GM13976 (cell line): ENCODE measurements around the gene RAX2.

Source experiments
- DNase-seq: peaks from one replicate; pipeline ENCODE4 v3.0.0; 2012; ENCODE audit warnings: low spot score
- in situ Hi-C: fragments of 300-500 bp; cut with MboI; formaldehyde crosslinking; loops from one replicate; pipeline ENCODE4 v1.12.0; 2022; ENCODE audit warnings: low sequenced_read_pairs, mixed read lengths, inconsistent platforms; ENCODE audit not compliant: unreplicated experiment
- TF ChIP-seq, protein P1 (sequence below): IDR thresholded peaks from 2 replicates; pipeline ENCODE4 v1.5.1; 2012; ENCODE audit warnings: borderline replicate concordance, mild to moderate bottlenecking; ENCODE audit not compliant: insufficient read depth; ENCODE audit errors: extremely low read depth, missing control alignments, control extremely low read depth

RAX2 gene

GRCh38 chr19:3807574-3808354 lies 35.7 kb upstream of the RAX2 start:
- in situ Hi-C loops: no loop called here
- DNase-seq: no peak
- TF ChIP-seq, protein P1, sequence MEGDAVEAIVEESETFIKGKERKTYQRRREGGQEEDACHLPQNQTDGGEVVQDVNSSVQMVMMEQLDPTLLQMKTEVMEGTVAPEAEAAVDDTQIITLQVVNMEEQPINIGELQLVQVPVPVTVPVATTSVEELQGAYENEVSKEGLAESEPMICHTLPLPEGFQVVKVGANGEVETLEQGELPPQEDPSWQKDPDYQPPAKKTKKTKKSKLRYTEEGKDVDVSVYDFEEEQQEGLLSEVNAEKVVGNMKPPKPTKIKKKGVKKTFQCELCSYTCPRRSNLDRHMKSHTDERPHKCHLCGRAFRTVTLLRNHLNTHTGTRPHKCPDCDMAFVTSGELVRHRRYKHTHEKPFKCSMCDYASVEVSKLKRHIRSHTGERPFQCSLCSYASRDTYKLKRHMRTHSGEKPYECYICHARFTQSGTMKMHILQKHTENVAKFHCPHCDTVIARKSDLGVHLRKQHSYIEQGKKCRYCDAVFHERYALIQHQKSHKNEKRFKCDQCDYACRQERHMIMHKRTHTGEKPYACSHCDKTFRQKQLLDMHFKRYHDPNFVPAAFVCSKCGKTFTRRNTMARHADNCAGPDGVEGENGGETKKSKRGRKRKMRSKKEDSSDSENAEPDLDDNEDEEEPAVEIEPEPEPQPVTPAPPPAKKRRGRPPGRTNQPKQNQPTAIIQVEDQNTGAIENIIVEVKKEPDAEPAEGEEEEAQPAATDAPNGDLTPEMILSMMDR: no peak

- in situ Hi-C loops: no loop called here
- DNase-seq: no peak
- TF ChIP-seq, protein P1: no peak
Observed at GRCh38 chr19:3807131-3807480, 35.1 kb upstream of the RAX2 start.

DNA sequence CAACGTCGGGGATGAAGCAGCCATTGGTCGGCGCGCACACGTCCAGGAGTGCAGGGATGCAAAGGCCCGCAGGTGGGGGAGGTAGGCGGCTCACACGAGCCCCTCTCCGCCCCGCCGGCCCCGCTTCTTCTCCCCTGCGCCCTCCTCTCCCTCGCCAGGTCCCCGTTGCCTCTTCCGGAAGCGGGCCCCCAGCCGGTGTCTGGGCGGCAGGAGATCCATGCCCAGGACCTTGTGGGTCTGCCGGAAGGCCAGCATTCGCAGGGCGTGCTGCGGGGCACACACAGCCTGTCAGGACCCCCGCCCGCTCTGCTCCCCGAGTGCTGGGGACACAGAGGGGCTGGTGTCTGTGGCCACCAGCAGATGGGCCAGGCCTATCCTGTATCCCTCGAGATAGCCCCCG lies 33.8 kb upstream of the RAX2 start:
- DNase-seq: no peak
- in situ Hi-C loops: no loop called here

GRCh38 chr19:3804429-3804828 lies 32.4 kb upstream of the RAX2 start:
- in situ Hi-C loops: no loop called here
- TF ChIP-seq, protein P1: no peak
- no peak for DNase-seq

More for the DNA sequence above, 33.8 kb upstream of the RAX2 start:
- TF ChIP-seq, protein P1: no peak

GRCh38 chr19:3803986-3804385 lies 32.0 kb upstream of the RAX2 start:
- no peak for DNase-seq
- TF ChIP-seq, protein P1: no peak

GRCh38 chr19:3803114-3803888 lies 31.3 kb upstream of the RAX2 start:
- in situ Hi-C loops: no loop called here
- TF ChIP-seq, protein P1: no peak

More at GRCh38 chr19:3803986-3804385, 32.0 kb upstream of the RAX2 start:
- in situ Hi-C loops: no loop called here

More at GRCh38 chr19:3803114-3803888, 31.3 kb upstream of the RAX2 start:
- DNase-seq: no peak
